ENCODE measurements around the gene UST.
"Not testable (repeated sequence)": the region's sequence is repeated elsewhere in the genome, so short reads cannot be mapped to it uniquely, and the experiment has no call there.

The UST gene

DNA sequence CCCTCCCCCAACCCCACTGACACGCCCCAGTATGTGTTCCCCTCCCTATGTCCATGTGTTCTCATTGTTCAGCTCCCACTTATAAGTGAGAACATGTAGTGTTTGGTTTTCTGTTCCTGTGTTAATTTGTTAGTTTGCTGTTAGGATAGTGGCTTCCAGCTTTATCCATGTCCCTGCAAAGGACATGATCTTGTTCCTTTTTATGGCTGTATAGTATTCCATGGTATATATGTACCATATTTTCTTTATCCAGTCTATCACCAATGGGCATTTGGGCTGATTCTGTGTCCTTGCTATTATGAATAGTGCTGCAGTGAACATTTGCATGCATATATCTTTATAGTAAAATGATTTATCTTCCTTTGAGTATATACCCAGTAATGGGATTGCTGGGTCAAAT is 259.4 kb downstream of the UST start:
- H3K9ac ChIP-seq (ENCODE audit: low read depth in 1 of 2, low read length in 2 of 2); H3K9me3 ChIP-seq (ENCODE audit: control insufficient read depth in 2 of 2, low read length in 2 of 2); H3K4me3 ChIP-seq (ENCODE audit: low read length in 2 of 2); H3K36me3 ChIP-seq (ENCODE audit: control insufficient read depth in 2 of 2, insufficient read depth in 2 of 2, low read length in 2 of 2); H3K27ac ChIP-seq (ENCODE audit: low read depth in 2 of 2, low read length in 2 of 2); H3K27me3 ChIP-seq (ENCODE audit: control insufficient read depth in 2 of 2, insufficient read depth in 2 of 2, low read length in 2 of 2); H3K4me1 ChIP-seq (ENCODE audit: control insufficient read depth in 2 of 2, insufficient read depth in 2 of 2, low read length in 2 of 2): not testable (repeated sequence)

DNA sequence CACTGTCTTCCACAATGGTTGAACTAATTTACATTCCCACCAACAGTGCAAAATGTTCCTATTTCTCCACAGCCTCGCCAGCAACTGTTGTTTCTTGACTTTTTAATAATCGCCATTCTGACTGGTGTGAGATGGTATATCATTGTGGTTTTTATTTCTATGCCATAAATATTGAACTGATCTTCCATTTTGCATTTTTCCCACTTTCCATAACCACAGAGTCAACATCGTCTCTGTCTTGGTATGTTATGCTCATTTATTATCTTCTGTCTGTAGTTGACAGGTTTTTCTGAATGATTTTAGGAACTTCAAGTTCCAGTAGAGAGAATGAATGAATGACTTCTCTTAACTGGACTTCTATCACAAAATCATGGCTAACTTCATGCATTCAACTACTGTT is 259.8 kb downstream of the UST start:
- Histone ChIP-seq H3K27me3 (ENCODE audit: control insufficient read depth in 2 of 2, insufficient read depth in 2 of 2, low read length in 2 of 2) (no peaks in the 10 kb centered on the region), H3K36me3 (ENCODE audit: control insufficient read depth in 2 of 2, insufficient read depth in 2 of 2, low read length in 2 of 2) (no peaks in the 10 kb centered on the region), H3K9me3 (ENCODE audit: control insufficient read depth in 2 of 2, low read length in 2 of 2) (no peaks in the 10 kb centered on the region), H3K4me3 (ENCODE audit: low read length in 2 of 2) (no peak overlapping the region), H3K4me1 (ENCODE audit: control insufficient read depth in 2 of 2, insufficient read depth in 2 of 2, low read length in 2 of 2) (no peaks in the 10 kb centered on the region), H3K27ac (ENCODE audit: low read depth in 2 of 2, low read length in 2 of 2) (no peak overlapping the region), H3K9ac (ENCODE audit: low read depth in 1 of 2, low read length in 2 of 2) (no peak overlapping the region)

DNA sequence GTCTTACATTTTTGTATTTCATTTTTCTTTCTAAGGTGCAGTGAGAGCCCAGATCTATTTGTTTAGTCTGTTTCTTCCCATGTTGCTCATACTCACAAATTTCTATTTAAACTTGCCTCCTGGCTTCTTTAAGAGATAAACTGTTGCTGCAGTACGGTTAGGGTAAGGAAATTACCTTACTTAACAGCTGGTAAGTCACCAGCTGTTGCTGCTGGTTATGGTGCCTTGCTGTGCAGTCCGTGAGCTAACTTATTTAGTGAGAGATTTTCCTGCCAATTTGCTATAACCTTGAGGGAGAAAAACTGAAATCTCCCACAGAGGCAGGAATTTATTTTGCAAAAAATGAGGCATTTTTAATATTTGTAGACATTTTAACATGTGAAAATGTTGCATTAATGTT is 261.0 kb downstream of the UST start:
- Histone ChIP-seq H3K36me3 (ENCODE audit: control insufficient read depth in 2 of 2, insufficient read depth in 2 of 2, low read length in 2 of 2) (no peaks in the 10 kb centered on the region), H3K4me3 (ENCODE audit: low read length in 2 of 2) (no peak overlapping the region), H3K9me3 (ENCODE audit: control insufficient read depth in 2 of 2, low read length in 2 of 2) (no peaks in the 10 kb centered on the region), H3K27me3 (ENCODE audit: control insufficient read depth in 2 of 2, insufficient read depth in 2 of 2, low read length in 2 of 2) (no peaks in the 10 kb centered on the region), H3K9ac (ENCODE audit: low read depth in 1 of 2, low read length in 2 of 2) (no peak overlapping the region), H3K4me1 (ENCODE audit: control insufficient read depth in 2 of 2, insufficient read depth in 2 of 2, low read length in 2 of 2) (no peaks in the 10 kb centered on the region), H3K27ac (ENCODE audit: low read depth in 2 of 2, low read length in 2 of 2) (no peak overlapping the region)

DNA sequence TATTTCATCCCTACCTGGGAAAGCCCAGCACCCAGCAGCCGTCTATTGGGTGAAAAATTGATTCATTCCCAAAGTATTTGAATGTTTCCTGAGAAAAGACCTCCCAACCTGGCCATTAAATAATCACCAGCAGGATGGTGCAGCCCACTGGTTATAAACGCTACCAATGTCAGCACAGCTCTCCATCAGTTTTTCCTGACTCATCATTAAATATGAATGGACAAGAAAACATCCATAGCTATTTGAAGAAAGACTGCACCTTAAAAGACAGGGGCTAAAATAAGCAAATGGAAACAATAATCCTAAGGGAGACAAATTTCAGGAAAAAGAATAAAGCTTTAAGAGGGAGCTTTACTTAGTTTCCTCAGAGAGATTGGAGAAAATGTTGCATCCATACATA is 261.9 kb downstream of the UST start:
- H3K9me3 ChIP-seq (ENCODE audit: control insufficient read depth in 2 of 2, low read length in 2 of 2) = no peaks in the 10 kb centered on the region
- H3K4me3 ChIP-seq (ENCODE audit: low read length in 2 of 2) = no peak overlapping the region
- H3K9ac ChIP-seq (ENCODE audit: low read depth in 1 of 2, low read length in 2 of 2) = no peak overlapping the region
- no peak overlapping the region for H3K27ac ChIP-seq (ENCODE audit: low read depth in 2 of 2, low read length in 2 of 2)
- H3K27me3 ChIP-seq (ENCODE audit: control insufficient read depth in 2 of 2, insufficient read depth in 2 of 2, low read length in 2 of 2) = no peaks in the 10 kb centered on the region
- no peaks in the 10 kb centered on the region for H3K4me1 ChIP-seq (ENCODE audit: control insufficient read depth in 2 of 2, insufficient read depth in 2 of 2, low read length in 2 of 2)
- H3K36me3 ChIP-seq (ENCODE audit: control insufficient read depth in 2 of 2, insufficient read depth in 2 of 2, low read length in 2 of 2) = no peaks in the 10 kb centered on the region

GRCh38 chr6:149012040-149012545 is 265.3 kb downstream of the UST start:
- Histone ChIP-seq H3K4me1 (ENCODE audit: control insufficient read depth in 2 of 2, insufficient read depth in 2 of 2, low read length in 2 of 2) (no peaks in the 10 kb centered on the region), H3K27ac (ENCODE audit: low read depth in 2 of 2, low read length in 2 of 2) (no peak overlapping the region), H3K4me3 (ENCODE audit: low read length in 2 of 2) (no peak overlapping the region), H3K27me3 (ENCODE audit: control insufficient read depth in 2 of 2, insufficient read depth in 2 of 2, low read length in 2 of 2) (no peaks in the 10 kb centered on the region), H3K9me3 (ENCODE audit: control insufficient read depth in 2 of 2, low read length in 2 of 2) (no peaks in the 10 kb centered on the region), H3K36me3 (ENCODE audit: control insufficient read depth in 2 of 2, insufficient read depth in 2 of 2, low read length in 2 of 2) (no peaks in the 10 kb centered on the region), H3K9ac (ENCODE audit: low read depth in 1 of 2, low read length in 2 of 2) (no peak overlapping the region)

DNA sequence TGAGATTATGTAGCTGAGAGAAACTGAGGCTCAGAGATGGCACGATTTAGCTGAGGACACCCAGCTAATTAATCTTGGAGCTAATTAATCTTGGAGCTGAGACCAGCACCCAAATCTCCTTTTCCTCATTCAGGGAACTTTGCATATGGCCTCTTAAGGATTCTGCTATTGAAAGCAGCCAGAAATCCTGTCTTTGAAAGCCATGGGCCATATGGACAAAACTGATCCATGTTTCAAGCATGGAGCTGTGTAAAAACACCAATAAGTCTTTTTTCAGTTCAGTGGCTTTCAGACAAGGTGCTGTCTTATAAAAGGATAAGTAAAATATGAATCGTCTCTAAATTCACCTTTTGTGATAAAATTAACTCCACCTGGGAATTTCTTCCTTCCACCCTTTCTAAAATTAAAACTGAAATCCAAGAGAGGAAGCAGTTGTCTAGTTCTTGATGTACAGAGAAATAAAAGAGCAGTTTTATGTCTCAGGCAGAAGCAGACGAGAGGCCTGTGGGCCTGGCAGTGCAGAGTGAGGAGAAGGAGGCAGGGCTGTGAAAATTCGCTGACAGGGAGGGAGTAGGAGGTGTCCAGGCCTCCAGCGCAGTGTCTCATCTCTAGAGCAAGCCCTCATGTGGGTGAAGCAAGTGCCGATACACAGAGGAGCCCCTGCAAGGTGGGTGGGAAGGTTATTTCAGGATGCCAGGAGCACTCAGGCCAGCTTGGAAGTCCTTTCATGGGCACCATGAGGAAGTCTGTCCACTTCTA is 266.9 kb downstream of the UST start:
- H3K36me3 ChIP-seq (ENCODE audit: control insufficient read depth in 2 of 2, insufficient read depth in 2 of 2, low read length in 2 of 2) = no peaks in the 10 kb centered on the region
- no peaks in the 10 kb centered on the region for H3K9me3 ChIP-seq (ENCODE audit: control insufficient read depth in 2 of 2, low read length in 2 of 2)
- H3K27me3 ChIP-seq (ENCODE audit: control insufficient read depth in 2 of 2, insufficient read depth in 2 of 2, low read length in 2 of 2) = no peaks in the 10 kb centered on the region
- no peak overlapping the region for H3K27ac ChIP-seq (ENCODE audit: low read depth in 2 of 2, low read length in 2 of 2)
- no peak overlapping the region for H3K4me3 ChIP-seq (ENCODE audit: low read length in 2 of 2)
- no peaks in the 10 kb centered on the region for H3K4me1 ChIP-seq (ENCODE audit: control insufficient read depth in 2 of 2, insufficient read depth in 2 of 2, low read length in 2 of 2)
- no peak overlapping the region for H3K9ac ChIP-seq (ENCODE audit: low read depth in 1 of 2, low read length in 2 of 2)

DNA sequence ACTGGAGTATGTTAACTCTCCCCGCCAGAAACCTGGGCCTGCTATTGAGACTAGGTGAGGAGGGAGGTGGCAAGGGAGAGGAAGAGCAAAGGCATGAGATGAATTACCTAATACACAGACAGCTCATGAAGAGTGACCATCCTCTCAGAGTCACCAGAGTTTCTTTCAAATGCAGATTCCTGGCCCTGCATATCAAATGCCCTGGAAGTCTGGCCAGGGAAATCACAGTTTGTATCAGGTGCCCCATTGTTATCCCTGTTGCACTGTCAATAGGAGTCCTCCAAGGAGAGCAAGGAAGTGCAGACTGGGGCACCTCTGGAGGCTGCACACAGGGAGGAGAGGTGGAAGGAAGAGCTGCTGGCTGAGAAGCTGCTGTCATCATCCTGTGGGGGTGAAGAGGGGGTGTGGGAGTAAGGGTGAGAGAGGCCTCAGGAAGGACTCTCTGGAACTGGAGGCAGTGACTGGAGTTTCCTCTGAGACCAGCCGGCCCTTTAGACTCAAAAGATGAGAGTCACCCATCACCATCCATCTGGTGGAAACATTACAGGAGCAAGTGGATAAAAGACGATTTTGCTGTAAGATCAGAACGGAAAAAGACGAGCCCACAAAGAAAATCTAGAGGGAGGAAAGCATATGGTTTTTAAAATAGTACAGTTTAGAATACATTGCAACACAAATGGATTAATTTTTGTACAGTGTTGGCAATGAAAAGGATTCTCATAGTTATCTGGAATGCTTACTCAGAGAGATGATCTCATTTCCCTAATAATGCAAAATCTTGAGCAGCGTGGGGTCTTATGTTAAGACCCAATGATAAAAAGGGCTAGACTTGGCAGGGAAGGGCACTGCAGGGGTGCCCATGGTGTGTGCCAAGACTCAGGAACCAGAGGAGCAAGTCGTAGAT is 268.1 kb downstream of the UST start:
- H3K36me3 ChIP-seq (ENCODE audit: control insufficient read depth in 2 of 2, insufficient read depth in 2 of 2, low read length in 2 of 2) = no peaks in the 10 kb centered on the region

GRCh38 chr6:149015535-149016525 is 269.0 kb downstream of the UST start:
- Histone ChIP-seq H3K4me3 (ENCODE audit: low read length in 2 of 2) (no peak overlapping the region), H3K36me3 (ENCODE audit: control insufficient read depth in 2 of 2, insufficient read depth in 2 of 2, low read length in 2 of 2) (no peaks in the 10 kb centered on the region), H3K9ac (ENCODE audit: low read depth in 1 of 2, low read length in 2 of 2) (no peak overlapping the region), H3K27ac (ENCODE audit: low read depth in 2 of 2, low read length in 2 of 2) (no peak overlapping the region), H3K4me1 (ENCODE audit: control insufficient read depth in 2 of 2, insufficient read depth in 2 of 2, low read length in 2 of 2) (no peaks in the 10 kb centered on the region), H3K9me3 (ENCODE audit: control insufficient read depth in 2 of 2, low read length in 2 of 2) (no peaks in the 10 kb centered on the region), H3K27me3 (ENCODE audit: control insufficient read depth in 2 of 2, insufficient read depth in 2 of 2, low read length in 2 of 2) (no peaks in the 10 kb centered on the region)

More for the DNA sequence above, 268.1 kb downstream of the UST start:
- Histone ChIP-seq H3K9ac (ENCODE audit: low read depth in 1 of 2, low read length in 2 of 2) (no peak overlapping the region), H3K27me3 (ENCODE audit: control insufficient read depth in 2 of 2, insufficient read depth in 2 of 2, low read length in 2 of 2) (no peaks in the 10 kb centered on the region), H3K4me1 (ENCODE audit: control insufficient read depth in 2 of 2, insufficient read depth in 2 of 2, low read length in 2 of 2) (no peaks in the 10 kb centered on the region), H3K27ac (ENCODE audit: low read depth in 2 of 2, low read length in 2 of 2) (no peak overlapping the region), H3K9me3 (ENCODE audit: control insufficient read depth in 2 of 2, low read length in 2 of 2) (no peaks in the 10 kb centered on the region), H3K4me3 (ENCODE audit: low read length in 2 of 2) (no peak overlapping the region)

DNA sequence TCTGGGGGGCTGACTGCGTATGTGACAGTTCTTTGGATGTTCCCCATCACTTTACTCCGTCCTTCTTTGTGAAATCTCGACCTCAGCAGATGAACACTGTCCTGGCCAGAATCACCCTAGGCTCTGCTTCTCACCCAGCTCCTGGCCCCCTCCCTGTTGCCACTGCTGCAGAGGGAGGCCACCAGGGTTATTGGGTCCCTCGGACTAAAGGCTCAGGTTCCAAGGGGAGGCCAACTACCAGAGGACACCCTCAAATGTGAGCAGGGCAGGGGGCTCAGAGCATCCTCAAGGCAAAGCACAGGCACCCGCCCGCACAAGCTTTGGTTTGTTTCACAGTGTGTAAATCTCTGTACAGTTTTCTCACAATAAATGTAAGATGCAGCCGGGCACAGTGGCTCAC is 269.9 kb downstream of the UST start:
- H3K27me3 ChIP-seq (ENCODE audit: control insufficient read depth in 2 of 2, insufficient read depth in 2 of 2, low read length in 2 of 2) = no peaks in the 10 kb centered on the region
- H3K9me3 ChIP-seq (ENCODE audit: control insufficient read depth in 2 of 2, low read length in 2 of 2) = no peaks in the 10 kb centered on the region
- no peaks in the 10 kb centered on the region for H3K36me3 ChIP-seq (ENCODE audit: control insufficient read depth in 2 of 2, insufficient read depth in 2 of 2, low read length in 2 of 2)
- no peak overlapping the region for H3K4me3 ChIP-seq (ENCODE audit: low read length in 2 of 2)
- H3K27ac ChIP-seq (ENCODE audit: low read depth in 2 of 2, low read length in 2 of 2) = no peak overlapping the region
- no peak overlapping the region for H3K9ac ChIP-seq (ENCODE audit: low read depth in 1 of 2, low read length in 2 of 2)
- no peaks in the 10 kb centered on the region for H3K4me1 ChIP-seq (ENCODE audit: control insufficient read depth in 2 of 2, insufficient read depth in 2 of 2, low read length in 2 of 2)

Measured in mucosa of rectum (tissue), 2 donors.